GM12873 (cell line): ENCODE results near the gene GPR82.

Experiments
- CTCF ChIP-seq: IDR thresholded peaks from 2 replicates; pipeline ENCODE4 v1.5.1; 2012; ENCODE audit warnings: low read depth, mild to moderate bottlenecking, moderate library complexity, low read length, control low read depth; ENCODE audit not compliant: insufficient read depth; ENCODE audit errors: missing control alignments

Gene GPR82

GRCh38 chrX:41723826-41724225 is at the start of gene GPR82:
Gene GPR82 (plus strand): TSS chrX:41724181. CDS start chrX:41727027, 2,846 bp downstream.
- TF ChIP-seq CTCF = no peak

GRCh38 chrX:41677183-41678060 is 46.6 kb upstream of the GPR82 start:
- no peak for TF ChIP-seq CTCF

GRCh38 chrX:41684138-41684537 is 39.8 kb upstream of the GPR82 start:
- no peak for TF ChIP-seq CTCF

- no peak for TF ChIP-seq CTCF
Observed at GRCh38 chrX:41684940-41685339, 39.0 kb upstream of the GPR82 start.

- no peak for TF ChIP-seq CTCF
Observed at GRCh38 chrX:41686788-41687187, 37.2 kb upstream of the GPR82 start.

GRCh38 chrX:41688156-41688555 is 35.8 kb upstream of the GPR82 start:
- TF ChIP-seq CTCF = no peak

GRCh38 chrX:41688835-41689234 is 35.1 kb upstream of the GPR82 start, which contains the start of gene GPR34:
Gene GPR34 (plus strand): TSS chrX:41688973. CDS start chrX:41695634, 6,661 bp downstream.
- no peak for TF ChIP-seq CTCF
